CD4-positive, alpha-beta memory T cell (primary cell): ENCODE measurements around the gene SHFL. TPM values are rescaled to one million over a fixed set of nuclear protein-coding genes. Genes with fewer than 3 reads are reported as not detected.

Experiments
- CTCF ChIA-PET: fragments of 350-600 bp; sonication (Branson Sonifier 250); formaldehyde crosslinking; loops from one replicate; lab custom pipeline; 2021; ENCODE audit warnings: inconsistent platforms; ENCODE audit not compliant: partially characterized antibody; lab: Charles Lee
- POLR2A ChIA-PET: fragments of 350-600 bp; sonication (Branson Sonifier 250); formaldehyde crosslinking; loops from one replicate; lab custom pipeline; 2021; ENCODE audit not compliant: partially characterized antibody; lab: Charles Lee
- DNase-seq, 5 donors: peaks; one replicate each; pipeline versions ENCODE4 v3.0.0 to v3.0.0-alpha.2; 2020 to 2022; ENCODE audit warnings: mixed read lengths in 1 of 5
- H3K27ac ChIP-seq: one replicate; pipeline ENCODE4 v1.7.0; 2013; ENCODE audit warnings: low read depth, low read length
- H3K27me3 ChIP-seq: 2 replicates; pipeline ENCODE4 v1.7.0; 2013; ENCODE audit warnings: mild to moderate bottlenecking, low read length, moderate library complexity; ENCODE audit not compliant: insufficient read depth
- H3K36me3 ChIP-seq: 2 replicates; pipeline ENCODE4 v1.7.0; 2013; ENCODE audit warnings: mild to moderate bottlenecking, low read length, moderate library complexity; ENCODE audit not compliant: insufficient read depth
- H3K4me1 ChIP-seq: 2 replicates; pipeline ENCODE4 v1.7.0; 2013; ENCODE audit warnings: mild to moderate bottlenecking, low read length, moderate library complexity; ENCODE audit not compliant: insufficient read depth
- H3K4me3 ChIP-seq, 2 donors: one replicate each; pipeline ENCODE4 v1.7.0; 2013; ENCODE audit warnings: low read length in 2 of 2, mild to moderate bottlenecking in 1 of 2
- H3K9me3 ChIP-seq, 2 donors: one replicate each; pipeline ENCODE4 v1.7.0; 2013; ENCODE audit warnings: low read length in 2 of 2, control low read depth in 1 of 2; ENCODE audit not compliant: control insufficient read depth in 1 of 2
- H3K27ac Mint-ChIP-seq, 7 donors: one replicate each; pipeline ENCODE4 v1.8.0; 2020 to 2021; ENCODE audit warnings: mixed read lengths in 7 of 7, mild to moderate bottlenecking in 6 of 7, inconsistent platforms in 3 of 7, moderate library complexity in 3 of 7
- H3K27me3 Mint-ChIP-seq, 2 donors: one replicate each; pipeline ENCODE4 v1.8.0; 2020 to 2021; ENCODE audit warnings: mixed read lengths in 2 of 2
- H3K36me3 Mint-ChIP-seq, 2 donors: one replicate each; pipeline ENCODE4 v1.8.0; 2020 to 2021; ENCODE audit warnings: mixed read lengths in 2 of 2, inconsistent platforms in 1 of 2, mild to moderate bottlenecking in 1 of 2
- H3K4me1 Mint-ChIP-seq, 4 donors: one replicate each; pipeline ENCODE4 v1.8.0; 2020 to 2021; ENCODE audit warnings: mixed read lengths in 4 of 4, mild to moderate bottlenecking in 1 of 4
- H3K4me3 Mint-ChIP-seq, 8 donors: one replicate each; pipeline ENCODE4 v1.8.0; 2020 to 2021; ENCODE audit warnings: mixed read lengths in 8 of 8, mild to moderate bottlenecking in 7 of 8, moderate library complexity in 6 of 8, inconsistent platforms in 3 of 8
- H3K9me3 Mint-ChIP-seq, 8 donors: one replicate each; pipeline ENCODE4 v1.8.0; 2020 to 2021; ENCODE audit warnings: mixed read lengths in 8 of 8, mild to moderate bottlenecking in 5 of 8, inconsistent platforms in 3 of 8, moderate library complexity in 1 of 8
- intact Hi-C: fragments of 100-400 bp; cut with micrococcal nuclease; formaldehyde crosslinking; loops from one replicate; pipeline ENCODE4 v1.15.1; 2023
- polyA plus RNA-seq, 2 donors: library from polyadenylated mRNA; unstranded; fragments of 300-500 nt; fragmentation: Illumina TruSeq; gene quantifications; one replicate each; pipeline ENCODE4 v1.2.3, GENCODE V29; 2021
- total RNA-seq, 2 experiments: library from RNA; stranded (reverse); gene quantifications; one replicate each; pipeline ENCODE4 v1.2.3, GENCODE V29; 2021

The SHFL gene
- total and polyA plus RNA-seq, 4 experiments from 2014 or later: 25.7 to 112 (median 85.0) TPM

DNA sequence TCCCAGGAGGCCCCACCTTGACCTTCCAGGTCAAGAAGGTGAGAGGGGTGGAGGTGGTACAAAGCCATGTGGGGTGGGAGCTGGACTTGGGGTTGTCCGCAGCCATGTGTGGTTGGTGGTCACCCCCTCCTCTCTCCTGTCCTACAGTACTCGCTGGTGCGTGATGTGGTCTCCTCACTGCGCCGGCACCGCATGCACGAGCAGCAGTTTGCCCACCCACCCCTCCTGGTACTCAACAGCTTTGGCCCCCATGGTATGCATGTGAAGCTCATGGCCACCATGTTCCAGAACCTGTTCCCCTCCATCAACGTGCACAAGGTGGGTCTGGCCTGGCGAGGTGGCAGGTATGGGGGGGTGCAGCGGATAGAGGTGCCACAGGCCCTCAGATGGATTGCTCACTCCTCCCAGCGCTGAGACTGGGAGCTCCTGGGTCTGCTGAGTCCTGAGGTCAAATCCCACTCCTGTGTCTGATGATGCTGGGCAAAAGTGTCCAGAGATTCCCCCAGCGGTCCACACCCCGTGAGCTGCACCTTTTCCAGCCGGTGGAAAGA, 21.8 kb downstream of the SHFL start:
- POLR2A ChIA-PET: interaction anchor here (0.9 to 10.9 kb wide), 6 partner anchors 8 to 86 kb away, joined by 3 to 172 read pairs (median 6); partner anchors contain the start of genes EIF3G and P2RY11
- intact Hi-C loops: loop anchor here (2.0 to 10.0 kb wide), 3 partner anchors 35 to 297 kb away; partner anchors contain the start of genes CDC37 and RAVER1
- Histone ChIP-seq H3K4me1 (peaks cover 80% of the 10 kb centered on the region), H3K9me3 (no peaks in the 10 kb centered on the region), H3K27me3 (no peaks in the 10 kb centered on the region), H3K36me3 (peaks cover 38% of the 10 kb centered on the region), H3K4me3 (no peak overlapping the region), H3K27ac (peak overlapping the region; percentile 89)
- Mint-ChIP-seq H3K4me1 (peaks cover 43 to 86% (median 62%) of the 10 kb centered on the region in 4 donors), H3K4me3 (peak overlapping the region in 7 of 8 donors; percentile 21 to 92 (median 87)), H3K27ac (peak overlapping the region in 6 of 7 donors; percentile 48 to 100 (median 97)), H3K27me3 (no peaks in the 10 kb centered on the region), H3K9me3 (peaks cover 0 to under 1% (median 0%) of the 10 kb centered on the region in 8 donors), H3K36me3 (peaks cover 21 to 47% of the 10 kb centered on the region in 2 donors)
- DNase-seq: no peak
- CTCF ChIA-PET: interaction anchor here (0.8 to 4.1 kb wide), 5 partner anchors 10 to 176 kb away, joined by 3 to 26 read pairs (median 6); no protein-coding TSS in a partner anchor

DNA sequence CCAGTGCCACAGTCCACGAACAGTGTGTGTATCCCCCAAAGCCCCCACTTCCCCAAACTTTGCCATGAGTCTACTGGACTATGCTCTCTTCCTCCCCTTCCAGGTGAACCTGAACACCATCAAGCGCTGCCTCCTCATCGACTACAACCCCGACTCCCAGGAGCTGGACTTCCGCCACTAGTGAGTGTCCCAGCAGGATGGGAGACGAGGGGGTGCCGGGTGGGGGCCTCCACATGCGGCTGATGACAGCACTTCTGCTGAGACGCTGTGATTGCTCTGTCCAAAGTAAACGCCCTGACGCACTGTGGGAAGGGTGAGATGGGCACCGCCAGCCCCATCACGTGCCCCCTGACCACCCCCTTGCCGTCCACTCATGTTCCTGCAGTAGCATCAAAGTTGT, 23.4 kb downstream of the SHFL start:
- no peaks in the 10 kb centered on the region for H3K9me3 ChIP-seq
- H3K27ac ChIP-seq: no peak overlapping the region
- peaks cover 21 to 51% of the 10 kb centered on the region in 2 donors for H3K36me3 Mint-ChIP-seq
- peaks cover 41% of the 10 kb centered on the region for H3K36me3 ChIP-seq
- H3K4me1 Mint-ChIP-seq: peaks cover 41 to 87% (median 60%) of the 10 kb centered on the region in 4 donors
- H3K9me3 Mint-ChIP-seq: peaks cover 0 to 1% (median 0%) of the 10 kb centered on the region in 8 donors
- ChIA-PET CTCF (interaction anchor here (0.6 to 4.1 kb wide), 4 partner anchors 11 to 148 kb away, joined by 4 to 26 read pairs (median 8); no protein-coding TSS in a partner anchor), POLR2A (interaction anchor here (0.5 to 1.3 kb wide), 7 partner anchors 11 to 141 kb away, joined by 3 to 7 read pairs (median 3); no protein-coding TSS in a partner anchor)
- H3K27me3 ChIP-seq: no peaks in the 10 kb centered on the region
- intact Hi-C loops: loop anchor here (10.0 kb wide), 1 partner anchor 295 kb away; the partner anchor contains the start of gene CDC37
- H3K27me3 Mint-ChIP-seq: no peaks in the 10 kb centered on the region
- H3K4me3 ChIP-seq: no peak overlapping the region
- peak overlapping the region in 2 of 8 donors; percentile 15 to 17 for H3K4me3 Mint-ChIP-seq
- peak overlapping the region in 3 of 7 donors; percentile 35 to 95 (median 42) for H3K27ac Mint-ChIP-seq
- H3K4me1 ChIP-seq: peaks cover 74% of the 10 kb centered on the region
- no peak for DNase-seq

DNA sequence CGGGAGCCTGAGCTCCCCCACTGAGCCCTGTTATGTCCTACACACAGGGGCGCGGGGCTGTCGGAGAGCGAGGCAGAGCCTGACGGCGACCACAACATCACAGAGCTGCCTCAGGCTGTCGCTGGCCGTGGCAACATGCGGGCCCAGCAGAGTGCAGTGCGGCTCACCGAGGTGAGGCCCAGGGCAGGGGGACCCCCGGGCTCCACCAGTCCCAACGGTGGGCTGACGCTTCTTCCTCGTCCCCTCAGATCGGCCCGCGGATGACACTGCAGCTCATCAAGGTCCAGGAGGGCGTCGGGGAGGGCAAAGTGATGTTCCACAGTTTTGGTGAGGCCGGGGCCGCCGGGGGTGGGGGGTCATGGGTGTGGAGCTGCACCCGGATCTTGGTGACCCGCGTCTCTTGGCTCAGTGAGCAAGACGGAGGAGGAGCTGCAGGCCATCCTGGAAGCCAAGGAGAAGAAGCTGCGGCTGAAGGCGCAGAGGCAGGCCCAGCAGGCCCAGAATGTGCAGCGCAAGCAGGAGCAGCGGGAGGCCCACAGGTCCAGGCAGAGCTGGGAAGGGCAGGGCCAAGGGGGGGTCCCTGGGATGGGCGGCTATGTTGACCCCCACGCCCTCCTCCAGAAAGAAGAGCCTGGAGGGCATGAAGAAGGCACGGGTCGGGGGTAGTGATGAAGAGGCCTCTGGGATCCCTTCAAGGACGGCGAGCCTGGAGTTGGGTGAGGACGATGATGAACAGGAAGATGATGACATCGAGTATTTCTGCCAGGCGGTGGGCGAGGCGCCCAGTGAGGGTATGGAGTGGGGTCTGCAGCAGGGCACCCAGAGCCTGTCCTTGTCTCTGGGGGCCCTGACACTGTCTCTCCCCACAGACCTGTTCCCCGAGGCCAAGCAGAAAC, 24.2 kb downstream of the SHFL start:
- POLR2A ChIA-PET: interaction anchor here (0.5 to 1.3 kb wide), 5 partner anchors 10 to 140 kb away, joined by 3 to 7 read pairs (median 3); no protein-coding TSS in a partner anchor

DNA sequence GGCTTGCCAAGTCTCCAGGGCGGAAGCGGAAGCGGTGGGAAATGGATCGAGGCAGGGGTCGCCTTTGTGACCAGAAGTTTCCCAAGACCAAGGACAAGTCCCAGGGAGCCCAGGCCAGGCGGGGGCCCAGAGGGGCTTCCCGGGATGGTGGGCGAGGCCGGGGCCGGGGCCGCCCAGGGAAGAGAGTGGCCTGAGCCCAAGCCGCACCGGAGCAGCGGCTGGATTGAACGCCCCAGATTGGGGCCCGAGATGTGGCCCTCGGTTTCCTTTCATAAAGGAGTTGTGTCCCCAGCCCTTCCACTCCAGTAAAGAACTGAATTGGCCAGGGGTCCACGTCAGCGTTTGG, 24.8 kb downstream of the SHFL start:
- Histone ChIP-seq H3K27ac (peak overlapping the region; percentile 66), H3K27me3 (no peaks in the 10 kb centered on the region), H3K4me1 (peaks cover 61% of the 10 kb centered on the region), H3K36me3 (peaks cover 55% of the 10 kb centered on the region), H3K4me3 (no peak overlapping the region), H3K9me3 (no peaks in the 10 kb centered on the region)
- intact Hi-C loops: no loop called here
- no peak for DNase-seq
- peak overlapping the region in 5 of 7 donors; percentile 65 to 97 (median 85) for H3K27ac Mint-ChIP-seq
- H3K4me3 Mint-ChIP-seq: peak overlapping the region in 6 of 8 donors; percentile 31 to 89 (median 64)
- CTCF ChIA-PET: interaction anchor here (1.3 to 7.5 kb wide), 3 partner anchors 13 to 36 kb away, joined by 3 to 99 read pairs (median 23); no protein-coding TSS in a partner anchor
- peaks cover 27 to 50% of the 10 kb centered on the region in 2 donors for H3K36me3 Mint-ChIP-seq
- peaks cover 32 to 78% (median 47%) of the 10 kb centered on the region in 4 donors for H3K4me1 Mint-ChIP-seq
- POLR2A ChIA-PET: interaction anchor here (1.3 to 10.9 kb wide), 3 partner anchors 8 to 33 kb away, joined by 7 to 172 read pairs (median 31); partner anchors contain the start of genes ANGPTL6 and PPAN
- peaks cover 0 to 4% (median 0%) of the 10 kb centered on the region in 8 donors for H3K9me3 Mint-ChIP-seq
- no peaks in the 10 kb centered on the region for H3K27me3 Mint-ChIP-seq

More for the DNA sequence above, 24.2 kb downstream of the SHFL start:
- no peak overlapping the region for H3K4me3 ChIP-seq
- CTCF ChIA-PET: interaction anchor here (0.6 to 1.1 kb wide), 2 partner anchors 11 to 149 kb away, joined by 4 read pairs; no protein-coding TSS in a partner anchor
- Mint-ChIP-seq H3K36me3 (peaks cover 23 to 53% of the 10 kb centered on the region in 2 donors), H3K27me3 (no peaks in the 10 kb centered on the region), H3K27ac (peak overlapping the region; percentile 31 to 96 (median 77)), H3K4me3 (peak overlapping the region in 6 of 8 donors; percentile 8 to 68 (median 52)), H3K4me1 (peaks cover 35 to 83% (median 53%) of the 10 kb centered on the region in 4 donors), H3K9me3 (peaks cover 0 to 4% (median 0%) of the 10 kb centered on the region in 8 donors)
- H3K9me3 ChIP-seq: no peaks in the 10 kb centered on the region
- DNase-seq: no peak
- peak overlapping the region; percentile 66 for H3K27ac ChIP-seq
- H3K36me3 ChIP-seq: peaks cover 49% of the 10 kb centered on the region
- H3K4me1 ChIP-seq: peaks cover 67% of the 10 kb centered on the region
- H3K27me3 ChIP-seq: no peaks in the 10 kb centered on the region
- intact Hi-C loops: no loop called here

DNA sequence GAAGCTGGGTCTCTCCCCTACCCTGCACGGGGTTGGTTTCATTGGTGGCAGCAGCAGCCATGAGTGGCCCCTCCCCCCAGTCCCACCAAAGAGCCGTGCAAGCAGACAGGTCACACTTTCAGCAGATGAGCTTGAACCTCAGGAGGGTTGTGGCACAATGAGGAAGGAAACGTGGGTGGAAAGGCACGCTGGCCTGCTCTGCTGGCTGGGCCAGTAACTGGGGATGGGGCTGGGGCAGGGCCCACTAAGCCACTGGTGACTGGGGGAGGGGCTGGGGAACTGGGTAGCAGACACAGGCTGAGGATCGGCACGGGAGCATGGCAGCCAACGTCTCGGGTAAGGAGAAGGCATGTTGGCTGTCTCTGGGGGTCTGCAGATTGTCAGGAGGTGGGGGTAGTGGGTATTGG, 25.3 kb downstream of the SHFL start, which contains the start of gene P2RY11:
P2RY11 (plus strand) TSS at position 289 of the 407 bp plus-strand sequence; CDS start at position 318, 29 bp downstream.
- DNase-seq: peak in 3 of 5 donors; percentile 30 to 48 (median 32)
- CTCF ChIA-PET: interaction anchor here (1.0 to 7.5 kb wide), 5 partner anchors 10 to 138 kb away, joined by 3 to 99 read pairs (median 8); no protein-coding TSS in a partner anchor
- peaks cover 59% of the 10 kb centered on the region for H3K36me3 ChIP-seq
- H3K9me3 Mint-ChIP-seq: peaks cover 0 to 4% (median 0%) of the 10 kb centered on the region in 8 donors
- H3K4me3 Mint-ChIP-seq: peak within 1 kb of the TSS; percentile 54 to 89 (median 78)
- peak within 1 kb of the TSS; percentile 91 to 97 (median 95) for H3K27ac Mint-ChIP-seq
- peaks cover 31 to 80% (median 44%) of the 10 kb centered on the region in 4 donors for H3K4me1 Mint-ChIP-seq
- H3K4me1 ChIP-seq: peaks cover 60% of the 10 kb centered on the region
- H3K27ac ChIP-seq: peak within 1 kb of the TSS; percentile 66
- no peaks in the 10 kb centered on the region for H3K27me3 ChIP-seq
- H3K9me3 ChIP-seq: no peaks in the 10 kb centered on the region
- H3K36me3 Mint-ChIP-seq: peaks cover 32 to 54% of the 10 kb centered on the region in 2 donors
- intact Hi-C loops: no loop called here
- H3K27me3 Mint-ChIP-seq: no peaks in the 10 kb centered on the region
- POLR2A ChIA-PET: interaction anchor here (0.8 to 10.9 kb wide), 3 partner anchors 8 to 32 kb away, joined by 5 to 172 read pairs (median 31); partner anchors contain the start of genes ANGPTL6 and PPAN
- H3K4me3 ChIP-seq: no peak within 1 kb of the TSS
